ENCODE data around the gene MFF. TPM values are rescaled to one million over a fixed set of nuclear protein-coding genes. Genes with fewer than 3 reads are reported as not detected.

The MFF gene
- total RNA-seq, 5 donors from 2014 or later (not counting 1 experiment from before 2014, with no cell fraction given), result 50.7 to 57.6 (median 54.0) TPM

GRCh38 chr2:227295806-227296205 lies 29.2 kb upstream of the MFF start:
- Histone ChIP-seq H3K9me3 (no peaks in the 10 kb centered on the region), H3K4me1 (ENCODE audit: control insufficient read depth in 1 of 2, extremely low read depth in 1 of 2, insufficient read depth in 2 of 2, low read length in 2 of 2) (no peaks in the 10 kb centered on the region), H3K4me3 (ENCODE audit: control insufficient read depth in 1 of 2, extremely low read depth in 1 of 2, low read length in 1 of 2) (no peak overlapping the region), H3K36me3 (ENCODE audit: control insufficient read depth in 2 of 2, extremely low read depth in 1 of 2, insufficient read depth in 1 of 2, low read length in 1 of 2) (no peaks in the 10 kb centered on the region), H3K27ac (ENCODE audit: low read length) (no peak overlapping the region), H3K27me3 (replicated peaks in 1 of 2; ENCODE audit: control insufficient read depth in 2 of 2, extremely low read depth in 1 of 2, insufficient read depth in 2 of 2, low read length in 1 of 2) (no peaks in the 10 kb centered on the region)
- no peaks in the 10 kb centered on the region for H3K36me3 Mint-ChIP-seq
- no peaks in the 10 kb centered on the region for H3K4me1 Mint-ChIP-seq
- ATAC-seq (replicated peaks in 1 of 4) (no peak), DNase-seq (no peak)
- no peak overlapping the region for H3K4me3 Mint-ChIP-seq
- WGBS (ENCODE audit: insufficient coverage), result 100% methylated on average over 3 of the region's 4 CpGs
- ChIA-PET POLR2A (no interaction called here), CTCF (no interaction called here)
- H3K9me3 Mint-ChIP-seq, result no peaks in the 10 kb centered on the region
- H3K27me3 Mint-ChIP-seq, result no peaks in the 10 kb centered on the region
- H3K27ac Mint-ChIP-seq, result no peak overlapping the region

GRCh38 chr2:227296671-227297405 lies 28.2 kb upstream of the MFF start:
- no peak overlapping the region for H3K4me3 ChIP-seq (ENCODE audit: control insufficient read depth in 1 of 2, extremely low read depth in 1 of 2, low read length in 1 of 2)
- H3K9me3 Mint-ChIP-seq, result no peaks in the 10 kb centered on the region
- no peaks in the 10 kb centered on the region for H3K27me3 Mint-ChIP-seq
- ATAC-seq (replicated peaks in 1 of 4) (no peak), DNase-seq (no peak)
- POLR2A ChIA-PET, result interaction anchor here in 1 of 2 donors (0.6 kb wide), 1 partner anchor 1541 kb away, joined by 3 read pairs; no protein-coding TSS in a partner anchor
- H3K36me3 Mint-ChIP-seq, result no peaks in the 10 kb centered on the region
- no peak overlapping the region for H3K27ac Mint-ChIP-seq
- no peak overlapping the region for H3K27ac ChIP-seq (ENCODE audit: low read length)
- H3K4me1 Mint-ChIP-seq, result no peaks in the 10 kb centered on the region
- H3K9me3 ChIP-seq, result no peaks in the 10 kb centered on the region
- H3K4me1 ChIP-seq (ENCODE audit: control insufficient read depth in 1 of 2, extremely low read depth in 1 of 2, insufficient read depth in 2 of 2, low read length in 2 of 2), result no peaks in the 10 kb centered on the region
- no peak overlapping the region for H3K4me3 Mint-ChIP-seq
- H3K27me3 ChIP-seq (replicated peaks in 1 of 2; ENCODE audit: control insufficient read depth in 2 of 2, extremely low read depth in 1 of 2, insufficient read depth in 2 of 2, low read length in 1 of 2), result no peaks in the 10 kb centered on the region
- no peaks in the 10 kb centered on the region for H3K36me3 ChIP-seq (ENCODE audit: control insufficient read depth in 2 of 2, extremely low read depth in 1 of 2, insufficient read depth in 1 of 2, low read length in 1 of 2)
- CTCF ChIA-PET, result no interaction called here
- no CpG with 5 or more reads among the region's 3 CpGs for WGBS (ENCODE audit: insufficient coverage)

- no peak overlapping the region for H3K27ac Mint-ChIP-seq
- peaks cover 2% of the 10 kb centered on the region for H3K36me3 Mint-ChIP-seq
- DNase-seq (no peak), ATAC-seq (replicated peaks in 1 of 4) (no peak)
- no peaks in the 10 kb centered on the region for H3K27me3 Mint-ChIP-seq
- H3K27ac ChIP-seq (ENCODE audit: low read length), result no peak overlapping the region
- no peaks in the 10 kb centered on the region for H3K4me1 ChIP-seq (ENCODE audit: control insufficient read depth in 1 of 2, extremely low read depth in 1 of 2, insufficient read depth in 2 of 2, low read length in 2 of 2)
- H3K9me3 ChIP-seq, result no peaks in the 10 kb centered on the region
- no peaks in the 10 kb centered on the region for H3K27me3 ChIP-seq (replicated peaks in 1 of 2; ENCODE audit: control insufficient read depth in 2 of 2, extremely low read depth in 1 of 2, insufficient read depth in 2 of 2, low read length in 1 of 2)
- ChIA-PET POLR2A (no interaction called here), CTCF (no interaction called here)
- H3K4me3 ChIP-seq (ENCODE audit: control insufficient read depth in 1 of 2, extremely low read depth in 1 of 2, low read length in 1 of 2), result no peak overlapping the region
- H3K4me1 Mint-ChIP-seq, result no peaks in the 10 kb centered on the region
- H3K36me3 ChIP-seq (ENCODE audit: control insufficient read depth in 2 of 2, extremely low read depth in 1 of 2, insufficient read depth in 1 of 2, low read length in 1 of 2), result no peaks in the 10 kb centered on the region
- WGBS (ENCODE audit: insufficient coverage), result no CpG with 5 or more reads among the region's 1 CpG
- H3K4me3 Mint-ChIP-seq, result no peak overlapping the region
- no peaks in the 10 kb centered on the region for H3K9me3 Mint-ChIP-seq
Observed at GRCh38 chr2:227301523-227301922, 23.5 kb upstream of the MFF start.

- Mint-ChIP-seq H3K36me3 (peaks cover 2% of the 10 kb centered on the region), H3K4me1 (no peaks in the 10 kb centered on the region), H3K4me3 (no peak overlapping the region), H3K27ac (no peak overlapping the region), H3K27me3 (peaks cover 0 to 3% of the 10 kb centered on the region in 2 donors), H3K9me3 (no peaks in the 10 kb centered on the region)
- no peak overlapping the region for H3K27ac ChIP-seq (ENCODE audit: low read length)
- ChIA-PET CTCF (no interaction called here), POLR2A (no interaction called here)
- DNase-seq, result no peak
- 43% methylated on average over 1 of the region's 4 CpGs for WGBS (ENCODE audit: insufficient coverage)
- no peaks in the 10 kb centered on the region for H3K27me3 ChIP-seq (replicated peaks in 1 of 2; ENCODE audit: control insufficient read depth in 2 of 2, extremely low read depth in 1 of 2, insufficient read depth in 2 of 2, low read length in 1 of 2)
- H3K9me3 ChIP-seq, result no peaks in the 10 kb centered on the region
- H3K36me3 ChIP-seq (ENCODE audit: control insufficient read depth in 2 of 2, extremely low read depth in 1 of 2, insufficient read depth in 1 of 2, low read length in 1 of 2), result no peaks in the 10 kb centered on the region
- no peaks in the 10 kb centered on the region for H3K4me1 ChIP-seq (ENCODE audit: control insufficient read depth in 1 of 2, extremely low read depth in 1 of 2, insufficient read depth in 2 of 2, low read length in 2 of 2)
- ATAC-seq (replicated peaks in 1 of 4), result no peak
- no peak overlapping the region for H3K4me3 ChIP-seq (ENCODE audit: control insufficient read depth in 1 of 2, extremely low read depth in 1 of 2, low read length in 1 of 2)
Observed at GRCh38 chr2:227308784-227309183, 16.3 kb upstream of the MFF start.

- Histone ChIP-seq H3K4me3 (ENCODE audit: control insufficient read depth in 1 of 2, extremely low read depth in 1 of 2, low read length in 1 of 2) (no peak overlapping the region), H3K36me3 (ENCODE audit: control insufficient read depth in 2 of 2, extremely low read depth in 1 of 2, insufficient read depth in 1 of 2, low read length in 1 of 2) (no peaks in the 10 kb centered on the region), H3K27me3 (replicated peaks in 1 of 2; ENCODE audit: control insufficient read depth in 2 of 2, extremely low read depth in 1 of 2, insufficient read depth in 2 of 2, low read length in 1 of 2) (no peaks in the 10 kb centered on the region), H3K4me1 (ENCODE audit: control insufficient read depth in 1 of 2, extremely low read depth in 1 of 2, insufficient read depth in 2 of 2, low read length in 2 of 2) (no peaks in the 10 kb centered on the region), H3K9me3 (no peaks in the 10 kb centered on the region), H3K27ac (ENCODE audit: low read length) (no peak overlapping the region)
- Mint-ChIP-seq H3K4me1 (no peaks in the 10 kb centered on the region), H3K9me3 (no peaks in the 10 kb centered on the region), H3K27ac (no peak overlapping the region), H3K27me3 (peaks cover 0 to 3% of the 10 kb centered on the region in 2 donors), H3K36me3 (no peaks in the 10 kb centered on the region), H3K4me3 (no peak overlapping the region)
- no peak for ATAC-seq (replicated peaks in 1 of 4)
- WGBS (ENCODE audit: insufficient coverage), result 71% methylated on average over 1 of the region's 4 CpGs
- ChIA-PET CTCF (no interaction called here), POLR2A (no interaction called here)
- no peak for DNase-seq
Observed at GRCh38 chr2:227310756-227311110, 14.3 kb upstream of the MFF start.

- Histone ChIP-seq H3K9me3 (no peaks in the 10 kb centered on the region), H3K36me3 (ENCODE audit: control insufficient read depth in 2 of 2, extremely low read depth in 1 of 2, insufficient read depth in 1 of 2, low read length in 1 of 2) (no peaks in the 10 kb centered on the region), H3K27ac (ENCODE audit: low read length) (no peak overlapping the region), H3K27me3 (replicated peaks in 1 of 2; ENCODE audit: control insufficient read depth in 2 of 2, extremely low read depth in 1 of 2, insufficient read depth in 2 of 2, low read length in 1 of 2) (peaks cover 0 to 4% of the 10 kb centered on the region in 2 experiments), H3K4me3 (ENCODE audit: control insufficient read depth in 1 of 2, extremely low read depth in 1 of 2, low read length in 1 of 2) (no peak overlapping the region), H3K4me1 (ENCODE audit: control insufficient read depth in 1 of 2, extremely low read depth in 1 of 2, insufficient read depth in 2 of 2, low read length in 2 of 2) (no peaks in the 10 kb centered on the region)
- Mint-ChIP-seq H3K27ac (no peak overlapping the region), H3K4me1 (no peaks in the 10 kb centered on the region), H3K9me3 (no peaks in the 10 kb centered on the region), H3K36me3 (peaks cover 3% of the 10 kb centered on the region), H3K27me3 (peaks cover 0 to 3% of the 10 kb centered on the region in 2 donors), H3K4me3 (no peak overlapping the region)
- ChIA-PET POLR2A (no interaction called here), CTCF (no interaction called here)
- ATAC-seq (replicated peaks in 1 of 4) (no peak), DNase-seq (no peak)
- 100% methylated on average over 3 of the region's 5 CpGs for whole genome bisulfite sequencing (ENCODE audit: insufficient coverage)
Observed at GRCh38 chr2:227311861-227312506, 13.1 kb upstream of the MFF start.

All from T-cell (primary cell).